ENCODE measurements around the gene RLN3. TPM values are rescaled to one million over a fixed set of nuclear protein-coding genes. Genes with fewer than 3 reads are reported as not detected.

RLN3 gene
- total RNA-seq, 1 donor from 2014 or later = not detected

DNA sequence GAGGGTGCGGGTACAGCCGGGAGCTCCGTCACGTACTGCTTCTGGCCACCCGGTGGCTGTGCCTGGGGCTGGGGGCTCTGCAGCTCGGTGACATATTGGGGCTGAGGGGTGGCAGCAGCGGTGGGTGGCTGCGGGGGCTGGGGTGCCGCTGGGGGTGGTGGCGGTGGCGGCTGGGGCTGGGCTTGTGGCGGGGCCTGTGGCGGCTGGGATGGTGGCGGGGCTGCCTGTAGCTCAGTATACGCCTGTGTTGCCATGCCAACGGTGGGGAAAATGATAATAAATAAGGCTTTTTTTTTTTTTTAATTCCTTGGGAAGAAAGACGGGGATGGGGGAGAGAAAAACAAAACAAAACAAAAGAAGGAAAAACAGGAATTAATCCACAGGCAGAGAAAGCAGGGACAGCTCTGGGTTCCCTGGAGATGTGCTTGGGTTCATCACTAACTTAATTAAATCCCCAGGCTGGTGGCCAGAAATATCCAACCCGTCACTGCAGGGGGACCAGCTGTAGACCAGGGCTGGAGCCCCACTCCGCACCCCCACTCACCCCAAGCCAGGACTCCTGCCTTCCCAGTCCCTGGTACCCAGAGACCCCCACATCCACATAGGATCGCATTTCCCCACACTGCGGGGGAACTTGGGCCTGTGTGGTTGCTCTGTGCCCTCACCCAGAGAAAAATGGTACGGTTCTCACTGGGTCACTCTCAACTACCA lies 34.2 kb upstream of the RLN3 start:
- DNase-seq (ENCODE audit: extremely low read depth, low read depth, low spot score) = no peak

GRCh38 chr19:13995017-13995728 lies 32.8 kb upstream of the RLN3 start:
- DNase-seq (ENCODE audit: extremely low read depth, low read depth, low spot score) = no peak

DNA sequence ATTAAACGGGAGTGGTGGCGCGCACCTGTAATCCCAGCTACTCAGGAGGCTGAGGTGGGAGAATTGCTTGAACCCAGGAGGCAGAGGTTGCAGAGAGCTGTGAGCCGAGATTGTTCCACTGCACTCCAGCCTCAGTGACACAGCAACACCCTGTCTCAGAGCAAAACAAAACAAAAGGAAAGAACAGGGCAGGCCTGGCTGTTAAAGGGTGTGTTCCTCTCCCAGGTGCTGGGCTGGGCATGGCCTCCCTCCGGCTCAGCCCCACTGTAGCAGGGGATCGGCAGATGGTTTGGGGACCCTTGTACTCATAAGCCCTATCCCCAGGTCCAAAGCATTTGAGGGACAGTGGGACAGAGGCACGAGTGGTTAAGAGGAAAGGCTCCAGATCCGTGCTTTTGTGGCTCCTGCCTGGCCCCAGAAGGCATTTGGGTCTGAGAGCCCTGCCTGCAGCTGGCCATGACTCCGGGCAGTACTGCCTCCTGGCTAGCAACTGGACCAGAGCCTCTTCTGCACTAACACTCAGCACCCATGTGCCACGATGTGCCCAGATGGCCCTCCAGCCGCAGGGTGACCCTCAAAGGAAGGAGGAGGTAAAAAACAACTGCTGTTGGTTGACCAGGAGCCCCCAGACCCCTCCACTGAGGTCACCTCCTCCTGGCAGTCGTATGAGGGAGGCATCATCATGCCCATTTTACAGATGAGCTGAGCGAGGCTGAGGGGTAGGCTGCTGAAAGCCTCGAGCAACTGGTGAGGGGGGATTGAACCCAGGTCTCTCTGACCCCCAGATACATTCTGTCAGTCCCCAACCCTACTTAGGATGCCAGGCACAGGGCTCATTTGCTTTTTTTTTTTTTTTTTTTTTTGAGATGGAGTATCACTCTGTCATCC lies 31.8 kb upstream of the RLN3 start:
- DNase-seq (ENCODE audit: extremely low read depth, low read depth, low spot score) = no peak

- no peak for DNase-seq (ENCODE audit: extremely low read depth, low read depth, low spot score)
Observed at GRCh38 chr19:13996928-13997630, 30.9 kb upstream of the RLN3 start.

GRCh38 chr19:13997631-13997962 lies 30.4 kb upstream of the RLN3 start:
- no peak for DNase-seq (ENCODE audit: extremely low read depth, low read depth, low spot score)

- no peak for DNase-seq (ENCODE audit: extremely low read depth, low read depth, low spot score)
Observed at GRCh38 chr19:13998426-13998825, 29.5 kb upstream of the RLN3 start.

DNA sequence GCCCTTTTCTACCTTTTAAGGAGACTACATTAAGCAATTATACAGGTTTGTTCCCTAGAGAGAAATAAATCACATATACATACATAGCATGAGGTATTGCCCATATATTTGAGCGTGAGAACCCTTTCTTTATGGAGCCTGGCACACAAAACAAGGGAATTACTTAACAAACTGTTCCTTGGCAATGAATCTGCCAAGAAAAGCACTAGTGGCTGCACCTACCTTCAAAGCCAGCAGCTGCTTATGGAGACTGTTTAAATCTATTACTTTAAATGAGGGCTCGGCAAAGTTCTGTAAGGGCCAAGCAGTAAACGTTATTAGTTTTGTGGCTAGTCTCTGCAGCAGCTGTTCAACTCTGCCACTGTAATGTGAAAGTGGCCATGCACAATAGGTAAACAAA lies 28.9 kb upstream of the RLN3 start:
- no peak for DNase-seq (ENCODE audit: extremely low read depth, low read depth, low spot score)

- DNase-seq (ENCODE audit: extremely low read depth, low read depth, low spot score) = no peak
Observed at GRCh38 chr19:14000691-14001375, 27.1 kb upstream of the RLN3 start.

DNA sequence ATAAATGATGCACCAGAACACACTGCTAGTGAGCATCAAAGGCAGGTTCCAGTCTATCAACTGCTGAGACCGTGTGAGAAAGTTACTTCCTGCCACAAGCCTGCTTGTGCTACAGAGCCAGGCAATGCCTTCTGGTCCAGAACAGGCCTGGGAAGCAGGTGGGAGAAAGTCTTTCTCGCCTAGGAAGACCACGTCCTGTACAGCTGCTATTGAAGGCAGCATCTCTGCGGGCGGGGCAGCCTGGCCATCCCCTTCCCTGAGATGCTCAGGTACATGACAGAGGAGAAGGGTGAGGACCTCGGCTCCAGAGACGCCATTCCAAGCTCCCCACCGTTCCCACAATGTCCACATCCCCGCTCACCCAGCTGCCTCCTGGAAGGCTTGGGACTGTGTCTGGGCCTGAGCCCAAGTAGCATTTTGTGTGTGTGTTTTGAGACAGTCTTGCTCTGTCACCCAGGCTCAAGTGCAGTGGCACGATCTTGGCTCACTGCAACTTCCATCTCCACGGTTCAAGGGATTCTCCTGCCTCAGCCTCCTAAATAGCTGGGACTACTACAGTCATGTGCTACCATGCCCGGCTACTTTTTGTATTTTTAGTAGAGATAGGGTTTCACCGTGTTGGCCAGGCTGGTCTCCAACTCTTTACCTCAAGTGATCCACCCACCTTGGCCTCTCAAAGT lies 25.2 kb upstream of the RLN3 start:
- no peak for DNase-seq (ENCODE audit: extremely low read depth, low read depth, low spot score)

- DNase-seq (ENCODE audit: extremely low read depth, low read depth, low spot score) = no peak
Observed at GRCh38 chr19:14003251-14004055, 24.5 kb upstream of the RLN3 start.

DNA sequence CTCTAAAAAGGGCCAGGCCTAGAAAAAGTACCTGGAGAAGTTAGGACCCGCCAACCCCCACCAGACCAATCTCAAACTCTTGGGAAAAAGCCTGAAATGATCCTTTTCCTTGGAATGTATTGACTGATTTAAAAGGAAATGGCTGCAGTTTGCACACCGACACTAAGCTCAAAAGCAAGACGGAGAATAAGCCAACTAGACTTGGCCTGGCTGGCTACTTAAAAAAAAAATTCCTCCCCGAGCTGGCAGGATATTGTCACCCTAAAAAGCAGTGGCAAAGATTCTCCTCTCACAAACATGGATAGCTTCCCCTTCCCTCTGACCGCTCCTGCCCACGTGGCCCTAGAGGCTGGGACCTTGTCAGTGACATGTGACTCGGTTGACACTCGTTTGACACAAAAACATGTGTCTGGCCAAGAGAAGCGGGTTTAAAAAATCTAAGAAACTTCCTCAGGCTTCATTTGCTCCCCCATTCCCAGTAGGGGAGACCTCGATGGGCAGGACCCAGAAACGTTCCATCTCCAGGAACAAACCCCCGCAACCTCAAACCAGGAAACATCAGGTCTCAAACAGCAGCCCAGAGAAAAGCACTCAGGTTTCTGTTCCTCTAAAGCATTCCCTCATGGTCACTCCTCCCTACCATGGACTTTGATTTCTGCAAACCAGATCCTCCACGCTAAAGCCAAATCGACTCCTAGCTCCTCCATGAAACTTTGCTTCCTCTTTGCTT lies 23.2 kb upstream of the RLN3 start:
- DNase-seq (ENCODE audit: extremely low read depth, low read depth, low spot score) = no peak

DNA sequence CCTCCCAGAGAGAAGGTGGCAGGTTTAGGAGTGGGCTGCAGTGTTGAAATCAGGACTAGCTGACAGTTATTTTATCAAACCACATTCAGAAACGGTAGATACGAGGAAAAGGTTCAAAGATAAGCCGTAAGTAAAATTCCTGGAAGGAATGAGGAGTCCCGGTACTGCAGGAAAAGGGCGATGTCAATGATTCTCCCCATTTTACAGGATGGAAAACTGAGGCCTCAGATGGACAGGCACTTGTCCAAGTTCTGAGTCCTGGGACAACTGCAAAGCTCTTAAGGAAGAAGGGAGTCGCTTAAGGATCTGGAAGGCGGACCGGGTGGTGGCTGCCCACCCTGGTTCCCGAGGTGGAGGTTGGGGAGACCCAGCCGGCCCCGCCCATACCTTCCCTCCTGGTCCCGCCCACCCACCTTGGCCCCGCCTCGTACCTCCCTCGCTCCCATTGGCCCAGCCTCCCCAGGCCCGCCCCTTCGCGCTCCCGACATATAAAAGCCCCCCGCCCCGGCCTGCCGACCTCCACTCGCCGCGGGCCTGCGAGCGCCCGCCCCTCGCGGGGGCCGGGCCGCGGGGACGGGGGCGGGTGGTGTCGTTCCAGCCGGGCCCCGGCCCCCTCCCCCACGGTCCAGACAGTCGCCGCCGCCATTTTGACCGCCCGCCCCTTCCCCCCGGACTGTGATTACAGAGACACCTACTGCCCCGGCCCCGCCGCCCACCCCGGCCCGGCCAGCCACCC lies 22.4 kb upstream of the RLN3 start:
- DNase-seq (ENCODE audit: extremely low read depth, low read depth, low spot score) = no peak

DNA sequence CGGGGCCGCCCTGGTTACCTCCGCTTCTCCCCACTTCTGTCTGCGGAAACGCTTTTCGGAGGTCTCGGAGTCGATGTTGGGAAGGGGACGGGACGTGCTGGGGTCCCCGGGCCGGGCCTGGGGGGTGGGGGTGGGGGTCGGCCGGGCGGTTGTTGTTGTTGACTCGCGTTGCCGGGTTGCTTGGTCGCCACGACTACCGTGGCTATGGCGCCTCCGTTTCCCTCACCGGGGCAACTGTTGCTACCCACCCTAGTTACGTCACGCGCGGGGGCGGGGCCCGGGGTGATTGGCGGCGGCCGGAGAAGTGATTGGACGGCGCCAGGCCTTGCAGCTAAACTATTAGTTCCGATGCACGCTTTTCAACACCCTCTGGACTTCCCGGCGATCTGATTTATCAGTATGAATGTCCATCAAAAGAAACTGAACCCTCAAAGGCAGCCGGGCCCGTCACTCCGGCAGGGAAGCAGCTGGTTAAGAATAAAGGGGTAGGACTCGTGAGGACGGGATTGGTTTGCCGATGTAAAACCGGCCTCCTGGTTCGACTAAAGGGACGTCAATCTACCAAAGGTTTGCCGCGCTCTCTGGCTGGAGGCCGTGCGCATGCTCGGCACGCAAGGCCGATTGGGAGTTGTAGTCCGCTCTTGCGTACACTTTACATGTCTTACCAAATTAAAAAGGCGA lies 21.7 kb upstream of the RLN3 start, which contains the start of gene RFX1:
Gene RFX1, minus strand, starts transcription at position 236 of the 681 bp plus-strand sequence. CDS start 12,477 bp downstream, outside the sequence.
- DNase-seq (ENCODE audit: extremely low read depth, low read depth, low spot score) = peak; percentile 99

DNA sequence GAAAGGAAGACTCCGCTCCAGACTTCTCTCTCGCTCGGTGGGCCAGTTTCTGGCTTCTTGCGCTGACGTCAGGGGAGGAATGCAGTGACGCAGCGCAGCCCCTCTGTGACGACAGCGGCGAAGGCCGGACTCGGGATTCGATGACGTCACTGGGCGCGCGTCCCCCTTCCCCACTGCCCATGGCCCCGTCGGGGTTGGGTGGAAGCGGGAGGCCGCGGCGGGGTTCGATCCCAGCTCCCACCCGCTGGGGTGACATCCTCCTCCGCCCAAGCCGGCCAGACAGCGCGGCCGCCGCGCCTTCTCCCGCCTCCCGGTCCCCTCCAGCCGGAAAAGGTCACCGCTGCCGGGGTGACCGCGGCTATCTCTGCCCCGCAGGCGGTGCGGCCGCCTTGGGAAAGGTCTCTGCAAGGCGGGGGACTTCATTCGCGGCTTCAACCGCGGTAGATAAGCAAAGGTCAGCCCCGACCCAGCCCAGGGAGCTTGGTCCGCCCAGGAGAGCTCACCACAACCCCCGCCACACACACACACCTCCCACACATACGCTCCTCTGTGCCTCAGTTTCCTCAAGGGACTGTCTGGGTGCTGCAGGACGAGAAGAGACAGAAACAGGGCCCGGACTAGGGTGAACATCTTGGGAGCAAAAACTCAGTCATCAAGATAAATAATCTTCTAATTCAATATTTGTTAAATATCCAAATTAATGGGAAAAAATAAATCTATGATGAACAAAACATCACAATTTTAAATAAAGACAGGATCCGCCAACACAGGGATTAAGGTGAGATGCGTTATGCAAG lies 21.0 kb upstream of the RLN3 start:
- DNase-seq (ENCODE audit: extremely low read depth, low read depth, low spot score) = no peak

- no peak for DNase-seq (ENCODE audit: extremely low read depth, low read depth, low spot score)
Observed at GRCh38 chr19:14012378-14012915, 15.5 kb upstream of the RLN3 start.

GRCh38 chr19:14015524-14016035 lies 12.4 kb upstream of the RLN3 start:
- DNase-seq (ENCODE audit: extremely low read depth, low read depth, low spot score) = no peak

Data from glomerular endothelial cell (primary cell).